Fibroblast of skin of scalp (primary cell): ENCODE results near the gene ALDH1L1.

ENCODE experiments used
- DNase-seq: peaks from one replicate; pipeline ENCODE4 v3.0.0-alpha.2; 2013

Gene ALDH1L1

GRCh38 chr3:126133606-126134005 is 46.8 kb downstream of the ALDH1L1 start:
- no peak for DNase-seq

DNA sequence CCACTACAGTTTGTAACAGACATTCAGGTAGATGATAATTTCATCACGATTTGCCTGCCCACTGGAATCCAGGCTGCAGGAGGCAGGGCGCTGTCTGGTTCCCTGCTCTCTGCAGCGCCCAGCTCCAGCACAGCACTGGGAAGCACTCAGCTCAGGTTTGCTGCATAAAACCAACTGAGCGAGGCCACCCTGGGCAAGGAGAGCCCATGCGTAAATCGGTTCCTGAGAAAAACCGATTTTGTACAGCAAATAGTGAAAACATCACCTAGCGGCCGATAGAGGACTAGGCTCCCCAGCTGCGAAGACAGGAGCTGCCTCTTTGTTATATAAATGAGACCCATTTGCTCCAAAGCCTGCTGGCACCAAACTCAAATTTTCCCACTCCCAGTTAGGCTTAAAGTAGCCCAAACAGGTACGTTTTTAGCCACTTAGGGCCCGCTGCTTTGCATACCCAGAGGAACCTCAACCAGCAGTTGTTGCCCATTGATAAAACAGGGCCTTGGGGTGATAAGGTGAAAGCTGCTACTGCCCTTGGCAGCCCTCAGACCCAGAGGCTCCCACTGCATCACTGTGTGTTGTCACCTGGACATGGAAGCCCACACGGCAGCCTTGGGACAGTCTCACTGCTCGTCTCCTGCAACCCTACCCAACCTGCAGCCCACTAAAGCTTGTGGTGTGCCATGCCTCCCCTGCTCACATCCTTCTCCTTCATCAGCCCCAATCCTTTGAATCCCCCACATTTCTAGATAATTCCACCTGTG is 47.5 kb downstream of the ALDH1L1 start:
- no peak for DNase-seq

GRCh38 chr3:126131881-126132750 is 48.3 kb downstream of the ALDH1L1 start:
- DNase-seq, result no peak

DNA sequence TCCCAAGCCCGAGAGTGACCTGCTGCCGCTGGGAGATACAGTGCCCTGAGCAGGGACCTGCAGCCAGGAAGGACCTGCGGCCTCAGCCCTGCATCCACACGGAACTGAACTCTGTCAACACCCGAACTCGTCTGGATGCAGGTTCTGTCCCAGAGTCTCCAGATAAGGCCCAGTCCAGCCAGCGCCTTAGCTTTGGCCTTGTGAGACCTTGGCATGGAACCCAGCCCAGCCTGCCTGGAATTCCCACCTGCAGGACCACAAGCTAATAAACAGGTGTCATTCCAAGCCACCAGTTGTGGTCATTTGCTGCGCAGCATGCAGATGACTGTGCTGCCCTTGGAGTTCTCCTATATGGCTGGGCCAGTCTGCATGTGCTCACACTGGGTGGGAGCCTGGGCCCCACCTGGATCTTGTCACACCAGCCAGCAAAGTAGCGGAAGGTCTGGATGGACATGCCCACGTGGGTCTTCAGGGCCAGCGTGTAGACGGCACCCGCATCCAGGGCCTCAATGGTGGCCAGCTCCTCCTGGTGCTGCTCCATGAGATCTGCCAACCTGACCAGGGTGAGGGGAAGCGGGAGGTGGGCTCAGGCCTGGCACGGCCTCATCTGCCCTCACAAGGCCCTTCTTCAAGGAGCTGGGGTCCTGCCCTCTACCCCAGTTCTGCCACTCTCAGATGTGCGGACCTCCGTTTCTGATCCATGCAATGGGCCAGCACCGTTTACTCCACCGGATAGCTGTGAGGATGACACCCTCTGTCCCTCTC is 49.2 kb downstream of the ALDH1L1 start:
- no peak for DNase-seq

- no peak for DNase-seq
Measured at GRCh38 chr3:126130081-126130855, 50.1 kb downstream of the ALDH1L1 start.

DNA sequence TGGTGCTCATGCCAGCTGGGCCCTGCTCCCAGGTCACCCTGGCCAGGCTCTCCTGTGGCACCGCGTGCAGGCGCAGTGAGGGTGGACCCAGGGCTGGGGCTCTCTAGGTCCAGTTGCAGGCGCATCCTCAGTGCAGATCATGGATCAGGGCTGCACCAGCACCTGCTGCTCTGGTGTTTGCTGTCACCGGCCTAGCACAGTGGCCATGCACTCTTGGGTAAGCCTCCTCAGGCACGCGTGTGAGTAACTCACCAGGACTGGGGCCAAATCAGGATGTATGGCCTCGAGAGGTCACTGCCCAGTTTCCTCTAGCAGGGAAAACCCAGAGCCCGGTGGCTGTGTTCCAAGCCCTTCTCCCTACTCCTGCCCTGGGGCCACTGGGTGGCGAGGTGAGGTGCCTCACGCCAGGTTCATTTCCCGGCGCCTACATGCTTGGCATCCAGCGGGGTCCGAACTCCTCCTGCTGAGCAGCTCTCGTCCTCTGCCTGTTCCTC is 50.9 kb downstream of the ALDH1L1 start:
- DNase-seq, result no peak

DNA sequence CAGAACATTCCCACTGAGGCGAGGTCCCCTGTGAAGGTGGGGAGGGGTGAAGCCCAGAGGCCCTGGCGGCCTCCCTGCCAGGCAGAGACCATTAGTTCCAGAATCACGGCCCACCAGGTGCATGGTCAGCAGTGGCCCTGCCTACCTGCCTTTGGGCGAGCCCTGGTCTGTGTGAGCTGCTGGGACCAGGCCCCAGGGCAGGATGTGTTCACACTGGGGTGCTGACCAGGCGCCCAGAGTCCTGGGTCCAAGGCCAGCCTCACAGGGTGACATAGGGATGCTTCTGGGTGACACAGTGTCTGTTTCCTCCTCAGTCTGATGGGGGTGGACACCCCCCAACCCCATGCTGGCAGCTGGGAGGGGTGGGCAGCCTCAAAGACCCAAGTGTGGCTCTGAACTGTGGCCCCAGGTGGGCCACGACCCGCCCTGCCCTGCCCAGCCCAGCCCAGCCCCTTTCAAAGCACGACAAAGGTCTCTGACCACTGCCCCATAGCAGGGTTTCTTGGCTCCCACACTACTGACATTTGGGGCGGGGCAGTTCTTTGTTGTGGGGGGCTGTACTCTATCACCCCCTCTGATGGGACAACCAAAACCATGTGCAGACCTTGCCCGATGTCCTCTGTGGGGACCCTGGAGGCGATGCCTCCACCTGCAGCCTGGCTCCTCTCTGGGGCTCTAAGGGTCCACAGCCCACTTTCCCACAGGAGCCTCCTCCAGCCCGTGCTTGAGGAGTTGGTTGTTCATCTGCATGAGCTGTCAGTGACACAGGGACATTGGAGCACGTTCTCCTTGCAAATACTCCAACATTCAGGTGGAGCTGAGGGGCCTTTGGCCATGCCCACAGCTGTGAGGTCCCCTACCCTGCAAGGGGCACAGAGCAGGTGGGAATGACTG is 51.6 kb downstream of the ALDH1L1 start:
- no peak for DNase-seq

DNA sequence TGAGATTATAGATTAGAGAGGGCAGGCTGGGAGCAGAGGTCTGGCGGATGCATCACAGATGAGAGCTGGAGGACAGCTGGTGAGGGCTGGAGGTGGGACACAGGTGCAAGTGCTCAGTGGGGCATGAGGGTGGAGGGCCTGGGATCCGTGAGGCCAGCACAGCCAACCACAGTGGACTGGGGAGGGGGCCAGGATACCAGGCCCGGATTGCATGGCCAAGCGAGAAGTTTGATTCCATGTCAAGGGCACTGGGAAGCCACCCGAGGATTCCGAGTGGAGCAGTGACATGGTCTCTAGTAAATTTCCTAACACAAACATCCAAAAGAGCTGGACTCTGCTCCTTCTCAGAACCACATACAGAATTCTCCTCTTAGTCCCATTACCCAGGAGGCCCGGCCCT is 52.5 kb downstream of the ALDH1L1 start:
- DNase-seq, result no peak

GRCh38 chr3:126127452-126127851 is 52.9 kb downstream of the ALDH1L1 start:
- no peak for DNase-seq

DNA sequence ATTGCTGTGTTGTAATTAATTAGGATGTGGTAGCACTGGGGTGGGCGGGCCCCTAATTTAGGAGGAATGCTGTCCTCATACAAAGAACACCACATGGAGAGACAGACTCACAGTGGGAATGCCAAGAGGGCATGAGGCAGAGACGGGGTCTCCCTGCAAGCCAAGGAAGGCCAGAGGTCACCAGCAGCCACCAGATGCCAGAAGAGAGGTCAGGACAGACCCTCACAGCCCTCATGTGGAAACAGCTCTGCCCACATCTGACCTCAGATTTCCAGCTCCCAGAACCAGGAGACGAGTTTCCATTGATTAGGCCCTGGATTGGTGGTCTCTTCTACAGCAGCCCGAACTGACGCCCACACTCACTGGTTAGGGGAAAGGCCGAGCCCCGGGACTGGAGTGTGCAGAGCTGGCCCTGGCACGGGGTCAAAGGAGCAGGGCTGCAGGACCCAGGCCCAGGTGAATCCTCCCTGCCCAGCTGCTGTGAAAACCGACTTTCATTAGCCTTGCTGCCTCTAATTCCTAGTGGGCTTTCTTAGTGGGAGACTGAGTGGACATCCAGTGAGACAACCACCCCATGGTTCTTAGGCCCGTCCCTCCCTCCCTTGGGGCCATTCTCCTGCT is 53.5 kb downstream of the ALDH1L1 start:
- DNase-seq, result no peak

GRCh38 chr3:126126286-126126685 is 54.1 kb downstream of the ALDH1L1 start:
- no peak for DNase-seq

- DNase-seq, result no peak
Measured at GRCh38 chr3:126125781-126126251, 54.6 kb downstream of the ALDH1L1 start.

GRCh38 chr3:126125341-126125740 is 55.0 kb downstream of the ALDH1L1 start:
- no peak for DNase-seq

- DNase-seq, result no peak
Measured at GRCh38 chr3:126124896-126125295, 55.5 kb downstream of the ALDH1L1 start.

- DNase-seq, result no peak
Measured at GRCh38 chr3:126124148-126124868, 56.1 kb downstream of the ALDH1L1 start.

DNA sequence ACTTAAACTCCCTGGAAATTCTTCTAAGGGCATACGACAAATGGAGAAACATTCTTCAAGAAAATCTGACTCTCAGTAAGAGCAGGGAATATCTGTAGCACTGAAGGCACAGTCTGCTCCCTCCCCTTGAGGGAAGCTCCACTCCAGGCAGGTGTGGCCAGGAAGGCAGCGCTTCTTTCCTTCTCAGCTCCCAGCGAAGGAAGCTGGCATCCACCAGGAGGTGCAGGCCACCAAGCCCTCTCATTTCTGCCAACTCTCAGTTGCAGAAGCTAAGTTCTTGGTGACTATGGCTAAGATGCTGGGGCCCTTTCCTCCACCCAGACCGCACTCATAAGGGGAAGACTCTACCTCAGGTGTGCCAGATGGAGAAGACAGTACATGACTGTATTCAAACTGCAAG is 58.8 kb downstream of the ALDH1L1 start:
- no peak for DNase-seq

DNA sequence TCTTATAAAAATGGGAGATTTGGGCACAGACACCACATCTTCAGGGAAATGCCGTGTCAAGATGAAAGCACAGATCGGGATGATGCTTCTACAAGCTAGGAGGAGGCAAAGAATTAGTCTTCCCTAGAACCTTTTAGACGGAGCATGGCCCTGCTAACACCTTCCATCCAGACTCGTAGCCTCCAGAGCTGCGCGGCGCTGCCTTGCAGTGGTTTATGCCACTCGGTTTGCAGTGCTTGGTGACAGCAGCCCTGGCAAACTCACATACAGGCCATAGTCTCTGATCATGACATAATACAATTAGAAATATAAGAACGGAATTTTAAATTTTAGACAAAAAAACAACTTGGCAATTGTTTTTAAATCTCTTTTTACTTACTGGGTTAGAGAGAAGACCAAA is 59.3 kb downstream of the ALDH1L1 start:
- DNase-seq, result no peak

DNA sequence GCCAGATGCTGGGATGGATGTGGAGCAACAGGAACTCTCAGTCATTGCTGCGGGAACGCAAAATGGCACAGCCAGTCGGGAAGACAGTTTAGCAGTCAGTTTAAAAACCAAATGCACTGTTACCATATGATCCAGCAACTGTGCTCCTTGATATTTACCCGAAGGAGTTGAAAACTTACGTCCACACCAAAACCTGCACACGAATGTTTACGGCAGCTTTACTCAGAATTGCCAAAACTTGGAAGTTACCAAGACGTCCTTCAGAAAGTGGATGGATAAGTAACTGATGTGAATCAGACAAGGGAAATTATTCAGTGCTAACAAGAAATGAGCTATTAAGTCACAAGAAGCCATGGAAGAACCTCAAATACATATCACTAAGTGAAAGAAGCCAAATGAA is 60.4 kb downstream of the ALDH1L1 start:
- DNase-seq, result no peak

DNA sequence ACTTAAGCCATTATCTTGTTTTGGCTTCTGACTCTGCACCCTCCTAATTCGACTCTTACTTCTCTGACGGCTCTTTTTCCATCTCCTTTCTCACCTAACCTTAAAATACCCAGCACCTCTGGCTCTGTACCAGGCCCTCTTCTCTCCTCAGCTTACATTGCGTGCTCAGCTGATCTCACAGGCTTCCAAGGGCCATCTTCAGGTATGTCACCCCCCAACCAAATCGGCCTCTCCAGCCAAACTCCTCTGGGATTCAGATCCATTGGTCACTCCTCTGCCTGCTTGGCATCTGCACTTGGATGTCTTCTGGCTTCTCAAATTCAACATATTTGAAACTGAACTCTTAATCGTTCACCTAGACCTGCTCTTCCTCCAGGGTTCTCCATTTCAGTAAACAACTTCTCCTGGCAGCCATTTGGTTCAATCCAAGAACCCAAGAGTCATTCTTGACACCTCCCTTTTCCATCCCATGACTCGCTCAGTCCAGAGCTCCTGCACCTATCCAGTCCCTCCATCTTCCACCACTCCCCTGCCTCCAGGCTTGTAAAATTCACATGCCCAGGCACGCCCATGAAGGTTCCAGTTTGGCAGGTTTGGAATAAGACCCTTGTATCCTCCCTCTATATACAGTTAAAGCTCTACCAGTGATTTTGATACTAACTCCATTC is 61.2 kb downstream of the ALDH1L1 start:
- no peak for DNase-seq
